Measurements from ENCODE around the gene GABBR2.

The GABBR2 gene

DNA sequence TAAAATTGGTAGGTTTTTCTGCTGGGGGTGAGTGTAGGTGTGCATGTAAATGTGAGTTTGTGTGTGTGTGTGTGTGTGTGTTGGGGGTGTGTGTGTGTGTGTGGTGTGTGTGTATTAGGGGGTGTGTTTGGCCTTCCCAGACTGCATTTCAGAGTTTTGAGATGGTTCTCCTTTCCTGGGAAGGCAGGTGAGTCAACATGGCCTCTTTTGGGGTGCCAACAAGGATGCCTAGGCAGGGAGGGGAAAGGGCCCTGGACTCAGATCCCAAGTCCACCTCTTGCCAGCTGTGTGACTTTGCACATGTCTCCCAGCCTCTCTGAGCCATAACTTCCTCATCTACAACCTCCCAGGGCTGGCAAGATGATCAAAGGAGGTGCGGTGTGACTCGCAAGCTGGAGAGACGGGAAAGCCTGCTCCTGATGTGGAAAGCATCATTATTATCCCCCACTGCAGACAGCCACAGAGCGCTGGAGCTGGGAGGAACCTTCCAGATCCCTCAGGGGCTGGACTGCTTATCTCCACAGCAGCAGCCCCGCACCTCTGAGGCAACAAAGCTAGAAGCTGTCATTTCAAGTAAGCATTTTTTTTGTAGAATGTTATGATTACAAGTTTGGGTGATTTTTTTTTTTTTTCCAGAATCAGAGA, 389.8 kb downstream of the GABBR2 start:
- DNase-seq (ENCODE audit: low read depth) = no peak

DNA sequence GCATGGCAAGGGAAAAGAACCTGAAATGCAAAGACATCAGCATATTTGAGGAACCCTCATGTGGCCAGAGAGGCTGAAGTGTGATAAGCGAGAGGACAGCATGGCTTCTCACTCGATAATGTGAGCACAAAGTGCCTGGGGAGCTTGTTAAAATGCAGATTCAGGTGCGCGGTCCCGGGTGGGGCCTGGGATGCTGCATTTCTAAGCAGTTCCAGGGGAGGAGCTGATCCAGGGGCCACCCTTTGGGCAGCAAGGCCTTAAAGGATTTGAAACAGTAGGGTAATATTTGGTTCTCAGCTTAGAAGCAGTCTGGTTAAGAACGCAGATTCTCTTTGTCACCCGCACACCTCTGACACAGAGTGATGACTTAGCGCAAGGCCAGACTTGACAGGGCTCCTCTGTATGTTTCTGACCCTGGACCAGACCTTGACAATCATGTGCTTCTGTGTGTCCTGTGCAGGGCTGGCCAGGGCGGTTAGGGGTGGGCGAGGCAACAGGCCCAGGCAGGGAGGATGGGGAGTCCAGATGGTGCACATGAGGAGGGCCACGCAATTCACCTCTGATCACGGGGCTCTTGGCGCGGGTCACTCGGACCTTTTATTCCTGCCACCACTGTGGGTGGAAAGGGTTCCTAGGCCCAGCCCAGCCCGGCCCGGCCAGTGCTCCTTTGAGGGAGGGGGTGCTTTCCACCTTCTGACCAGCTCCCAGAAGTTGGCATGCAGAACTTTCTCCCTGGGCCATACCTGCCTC, 390.5 kb downstream of the GABBR2 start:
- no peak for DNase-seq (ENCODE audit: low read depth)

DNA sequence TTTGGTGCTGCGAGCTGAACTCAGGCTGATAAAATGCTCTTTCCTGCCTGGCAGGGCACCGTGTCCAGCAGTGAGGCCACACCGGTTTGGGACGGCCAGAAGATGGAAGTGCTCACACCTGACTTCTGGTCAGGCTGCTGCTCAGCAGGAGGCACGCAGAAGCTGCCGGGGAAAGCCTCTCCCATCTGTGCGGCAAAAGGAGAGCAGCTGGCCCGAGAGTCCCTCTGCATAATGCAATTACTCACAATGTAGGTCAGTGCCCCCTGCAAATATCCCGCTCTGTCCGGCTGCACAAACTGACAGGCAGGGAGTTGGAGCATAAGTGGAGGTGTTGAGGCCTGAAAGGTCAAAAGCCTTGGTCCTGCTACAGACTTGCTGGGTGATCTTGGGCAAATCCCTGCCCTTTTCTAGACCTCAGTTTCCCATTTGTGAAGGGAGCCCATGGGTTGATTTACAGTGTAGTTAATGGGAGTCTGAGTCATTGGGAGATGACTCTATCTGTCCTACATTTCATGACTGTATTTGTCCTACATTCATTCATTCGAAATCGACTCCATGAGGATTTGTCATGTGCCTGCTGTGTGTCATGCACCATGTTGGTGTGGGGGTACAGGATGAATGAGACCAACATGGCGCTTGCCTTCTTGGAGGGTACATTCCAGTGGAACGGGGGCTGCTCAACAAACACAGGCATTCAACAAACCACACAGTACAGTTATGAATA, 391.4 kb downstream of the GABBR2 start:
- no peak for DNase-seq (ENCODE audit: low read depth)

DNA sequence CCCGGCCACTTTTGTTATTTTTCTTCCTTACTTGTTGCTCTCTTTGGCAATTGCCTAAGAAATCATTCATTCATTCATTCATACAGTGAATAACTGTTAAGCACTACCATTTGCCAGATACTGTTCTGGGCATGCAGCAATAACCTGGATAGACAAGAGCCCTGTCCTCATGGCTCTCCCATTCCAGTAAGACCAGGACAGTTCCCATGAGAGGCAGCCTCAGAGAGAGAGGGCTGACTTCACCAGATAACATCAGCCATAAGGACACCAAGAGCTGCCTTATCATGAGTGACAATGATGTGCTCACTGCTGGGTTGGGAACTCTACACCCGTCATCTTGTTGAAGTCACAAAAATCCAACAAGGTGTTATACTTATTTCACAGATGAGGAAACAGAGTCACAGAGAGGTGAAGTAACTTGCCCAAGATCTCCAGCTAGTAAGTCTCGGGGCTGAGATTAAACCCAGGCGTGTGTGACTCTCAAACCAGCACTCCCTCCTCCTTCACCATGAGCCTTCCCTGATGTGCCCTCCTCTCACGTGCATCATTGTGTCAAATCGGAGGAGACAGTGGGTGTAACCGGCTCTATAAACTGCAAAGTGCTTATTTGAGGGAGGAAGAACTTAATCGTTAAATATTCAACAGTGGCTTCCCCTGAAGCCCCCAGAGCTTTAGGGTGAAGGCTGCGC, 392.1 kb downstream of the GABBR2 start:
- no peak for DNase-seq (ENCODE audit: low read depth)

DNA sequence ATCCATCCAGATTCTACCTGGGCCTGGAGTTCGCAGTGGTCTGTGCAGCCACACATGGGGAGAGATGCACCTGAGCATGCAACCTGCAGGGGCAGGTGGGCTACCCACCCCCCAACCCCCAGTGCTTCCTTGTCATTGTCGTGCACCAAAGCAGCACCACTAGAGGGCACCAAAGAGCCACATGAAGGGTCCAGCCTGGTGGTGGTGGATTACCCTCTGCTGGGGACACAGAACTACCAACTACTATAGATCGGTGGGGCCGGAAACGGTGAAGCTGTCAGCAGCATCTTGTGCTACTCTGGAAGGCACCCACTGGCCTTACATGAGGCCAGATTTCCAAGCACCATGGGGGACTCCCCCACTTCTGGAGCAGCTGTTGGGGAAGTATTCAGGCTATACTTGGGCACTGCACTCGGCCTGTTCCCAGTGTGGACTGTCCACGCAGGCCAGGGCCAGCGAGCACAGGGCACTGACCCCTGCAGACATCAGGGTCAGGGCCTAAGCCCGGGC, 393.1 kb downstream of the GABBR2 start:
- peak; percentile 72 for DNase-seq (ENCODE audit: low read depth)

DNA sequence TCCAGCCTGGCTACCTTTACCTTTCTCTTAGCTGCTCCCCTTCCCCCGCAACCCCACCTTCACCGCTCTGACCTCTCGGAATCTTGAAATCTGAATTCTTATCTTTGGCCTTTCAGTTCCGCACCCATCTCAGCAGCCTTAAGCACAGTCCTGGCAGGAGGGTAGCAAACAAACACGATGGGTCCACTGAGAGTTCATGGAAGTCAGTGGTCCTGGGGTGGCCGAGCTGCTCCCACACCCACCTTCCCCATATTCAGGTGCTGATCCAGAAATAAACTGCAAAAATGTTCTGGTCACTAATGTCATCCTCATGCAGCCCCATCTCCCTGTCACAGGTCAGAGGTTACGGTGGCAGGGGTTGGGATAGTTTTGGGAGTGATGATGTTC, 393.7 kb downstream of the GABBR2 start:
- no peak for DNase-seq (ENCODE audit: low read depth)

DNA sequence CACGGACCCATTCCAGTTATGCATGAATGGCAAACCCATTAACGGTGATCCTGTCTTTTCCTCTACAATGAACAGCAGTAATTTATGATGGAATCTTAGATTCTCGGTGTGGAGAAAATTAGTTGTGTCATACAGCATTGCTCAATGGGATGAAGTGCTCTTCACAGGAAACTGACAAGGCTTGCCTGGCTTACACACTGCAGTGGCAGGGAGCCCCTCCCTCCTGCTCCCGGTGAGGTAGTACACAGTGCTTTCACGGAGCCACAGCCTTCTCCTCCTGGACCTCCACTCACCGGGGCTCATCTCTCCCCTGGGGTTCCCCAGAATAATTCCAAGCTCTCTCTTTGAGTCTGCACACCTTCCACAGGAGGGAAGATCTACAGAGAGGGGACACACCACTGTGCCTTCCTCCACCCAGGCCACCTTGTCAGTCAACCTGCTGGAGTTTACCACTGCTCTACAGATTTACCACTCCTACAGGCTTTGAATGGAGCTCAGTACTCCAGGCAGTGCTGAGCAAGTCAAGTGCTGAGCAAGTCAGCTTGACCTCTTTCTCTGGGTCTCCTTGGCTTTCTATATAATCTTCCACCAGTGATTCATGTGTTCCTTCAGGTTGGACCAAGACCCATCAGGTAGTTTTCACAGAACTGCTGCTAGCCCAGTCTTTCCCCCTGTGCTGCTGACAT, 394.2 kb downstream of the GABBR2 start:
- no peak for DNase-seq (ENCODE audit: low read depth)

DNA sequence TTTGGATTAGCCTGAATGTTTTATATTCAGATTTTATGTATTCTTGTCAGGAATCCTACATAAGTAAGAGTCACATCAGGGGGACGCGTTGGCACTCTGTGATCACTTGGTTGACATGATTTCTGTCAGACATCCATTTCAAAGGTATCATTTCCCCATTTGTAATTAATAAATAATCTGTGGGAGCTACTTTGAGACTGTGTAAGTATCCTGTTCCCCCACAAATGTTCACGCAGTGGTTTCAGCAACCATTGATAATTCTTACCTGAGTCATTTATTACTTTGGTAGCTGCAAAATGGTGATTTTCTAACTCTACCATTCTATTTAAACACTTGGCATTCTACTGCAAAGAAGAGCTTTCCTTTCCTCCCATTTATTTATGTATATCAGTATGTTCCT, 396.4 kb downstream of the GABBR2 start:
- no peak for DNase-seq (ENCODE audit: low read depth)

DNA sequence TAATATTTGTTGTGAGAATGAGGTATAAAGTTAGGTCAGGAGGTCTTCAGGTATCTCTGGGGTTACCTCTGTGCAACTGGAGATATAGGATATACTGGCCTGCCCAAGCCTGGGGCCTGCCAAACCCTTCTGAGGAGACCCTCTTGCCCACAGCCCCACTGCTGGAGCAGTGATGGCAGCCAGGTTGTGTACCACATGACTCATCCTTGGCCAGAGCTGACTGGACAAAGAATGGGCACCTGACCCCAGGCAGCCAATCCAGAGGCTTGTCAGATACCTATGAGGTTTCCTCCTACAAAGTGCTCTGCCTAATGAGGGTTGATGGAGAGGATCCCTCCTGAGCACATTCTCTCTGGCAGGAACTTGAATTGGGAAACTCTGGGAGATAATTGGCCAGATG, 397.2 kb downstream of the GABBR2 start:
- no peak for DNase-seq (ENCODE audit: low read depth)

DNA sequence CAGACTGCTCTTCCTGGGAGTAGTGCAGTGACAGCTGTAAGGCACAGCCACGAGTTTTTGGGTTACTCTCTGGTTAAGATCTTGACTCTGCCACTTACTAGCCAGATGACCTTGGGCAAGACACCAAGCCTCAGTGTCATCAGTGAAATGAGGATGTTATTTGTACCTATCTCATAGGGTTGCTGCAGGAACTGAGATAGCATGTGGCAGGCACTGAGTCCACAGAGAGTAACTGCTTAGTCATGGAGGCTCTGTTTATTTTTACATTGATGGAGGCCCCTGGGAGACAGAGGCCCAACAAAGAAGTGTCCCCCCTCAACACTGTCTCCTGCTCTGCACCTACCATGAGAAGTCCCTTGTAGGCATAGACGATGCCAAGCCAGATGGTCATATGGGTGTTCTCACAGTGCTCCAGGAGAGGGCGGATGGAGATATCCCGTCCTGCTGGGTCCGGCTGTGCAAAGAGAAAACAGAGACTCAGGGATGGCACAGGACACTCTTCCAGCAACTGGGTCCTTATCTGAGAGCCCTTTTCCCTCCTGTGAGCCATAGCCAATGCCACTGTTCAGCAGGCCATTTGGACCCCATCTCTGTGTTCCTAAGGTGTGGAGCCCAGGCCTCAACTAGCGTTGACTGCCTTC, 397.9 kb downstream of the GABBR2 start:
- peak; percentile 30 for DNase-seq (ENCODE audit: low read depth)

DNA sequence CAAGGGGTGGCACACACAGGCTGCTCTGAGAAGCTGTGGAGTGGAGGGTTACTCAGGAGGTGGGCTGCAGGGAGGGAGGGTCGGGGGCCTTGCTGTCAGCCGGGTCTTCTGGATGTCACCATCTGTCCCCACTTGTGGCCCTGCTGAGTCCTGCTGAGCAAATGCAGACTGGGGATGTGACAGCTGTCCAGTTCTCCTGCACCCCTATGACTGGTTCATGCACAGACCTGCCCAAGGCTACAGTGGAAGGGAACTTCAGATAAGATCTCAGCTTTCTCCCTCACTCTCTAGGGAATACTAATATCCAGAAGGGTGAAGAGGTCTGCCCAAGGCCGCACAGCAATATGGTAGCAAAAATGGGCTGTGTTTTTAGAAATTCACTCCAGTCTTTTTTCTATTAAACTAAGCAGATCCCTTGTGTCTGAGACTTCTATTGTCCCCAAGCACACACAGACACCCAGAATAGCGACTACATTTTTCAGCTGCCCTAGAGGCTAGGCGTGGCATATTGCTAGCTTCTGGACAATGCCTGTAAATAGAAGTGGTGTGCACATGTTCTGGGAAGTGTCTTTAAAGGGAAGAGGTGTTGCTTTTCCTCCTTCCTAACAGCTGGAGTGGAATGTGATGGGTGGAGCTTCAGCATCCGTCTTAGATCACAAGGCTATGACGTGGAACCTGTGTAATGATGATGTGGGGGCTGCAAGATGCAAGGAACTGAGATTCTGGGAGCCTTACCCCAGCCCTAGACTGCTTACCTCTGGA, 402.2 kb downstream of the GABBR2 start:
- DNase-seq (ENCODE audit: low read depth) = no peak

DNA sequence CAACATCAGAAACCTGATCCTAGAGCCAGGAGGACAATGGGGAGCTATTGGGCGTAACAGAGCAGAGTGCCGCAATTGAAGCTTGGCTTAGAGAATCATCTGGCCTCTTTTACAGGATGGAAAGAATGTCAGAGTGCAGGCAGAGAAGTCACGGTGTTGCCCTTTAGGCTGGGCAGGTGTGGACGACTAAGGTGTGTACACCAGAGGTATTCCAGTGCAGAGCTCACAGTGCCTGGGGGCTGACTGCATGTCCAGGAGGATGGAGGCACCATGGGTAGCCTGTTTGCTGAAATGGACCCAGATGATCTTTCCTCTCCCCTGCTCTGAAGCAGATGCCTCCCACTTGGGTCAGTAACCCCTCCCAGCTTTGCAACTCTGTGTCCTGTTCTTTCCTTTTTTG, 404.4 kb downstream of the GABBR2 start:
- DNase-seq (ENCODE audit: low read depth) = no peak

DNA sequence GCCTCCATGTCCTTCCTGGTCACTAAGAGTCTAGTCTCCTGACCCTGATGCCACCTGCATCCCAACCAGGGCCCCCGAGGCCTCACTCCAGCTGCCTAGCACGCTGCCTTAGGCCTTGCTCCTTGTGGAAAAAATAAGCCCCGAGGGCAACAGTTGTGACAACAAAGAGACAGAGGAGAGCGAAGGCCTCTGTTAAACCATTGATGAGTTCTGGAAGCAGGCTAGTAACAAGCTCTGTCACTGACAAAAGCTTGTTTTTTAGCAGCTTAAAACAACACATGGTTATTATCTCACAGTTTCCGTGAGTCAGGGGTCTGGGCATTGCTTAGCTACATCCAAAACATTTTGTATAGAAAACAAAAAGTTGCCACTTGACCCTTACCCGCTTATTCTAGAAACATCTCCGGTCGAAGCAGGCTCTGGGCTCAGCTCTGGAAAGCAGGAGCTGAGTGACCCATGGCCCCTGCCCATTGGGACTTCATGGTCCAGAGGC, 405.1 kb downstream of the GABBR2 start:
- no peak for DNase-seq (ENCODE audit: low read depth)

DNA sequence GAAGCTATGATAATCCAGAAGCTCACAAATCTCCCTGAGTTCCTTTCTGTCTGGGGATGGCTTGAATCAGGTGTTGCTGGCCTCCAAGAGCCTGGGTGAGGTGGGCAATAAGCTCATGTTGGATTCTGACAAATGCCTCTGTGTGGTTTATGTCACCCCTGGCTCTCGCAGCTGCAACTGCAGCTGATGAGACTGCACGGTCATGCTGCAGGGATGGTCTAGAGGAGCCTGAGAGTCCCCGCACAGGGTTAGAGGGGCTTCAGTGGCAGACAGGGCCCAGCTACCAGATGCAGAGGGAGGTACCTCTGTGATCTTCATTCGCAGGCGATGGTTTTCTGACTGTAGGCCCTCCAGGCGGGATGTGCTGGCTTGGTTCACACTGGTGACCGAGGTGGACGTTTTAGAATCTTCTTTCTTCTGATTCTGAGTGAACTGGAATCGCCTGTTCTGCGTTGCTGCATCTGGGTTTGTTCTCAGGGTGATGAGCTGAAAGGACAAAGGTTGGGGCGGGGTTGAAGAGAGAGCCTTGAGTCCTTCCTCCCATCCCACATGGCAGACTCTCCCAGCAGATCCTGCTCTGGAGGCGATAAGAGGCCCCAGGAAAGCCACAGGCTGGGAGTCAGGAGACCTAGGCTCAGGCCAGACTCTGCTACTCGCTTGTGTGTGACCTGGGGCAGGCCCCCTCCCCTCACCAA, 405.6 kb downstream of the GABBR2 start:
- DNase-seq (ENCODE audit: low read depth) = no peak

DNA sequence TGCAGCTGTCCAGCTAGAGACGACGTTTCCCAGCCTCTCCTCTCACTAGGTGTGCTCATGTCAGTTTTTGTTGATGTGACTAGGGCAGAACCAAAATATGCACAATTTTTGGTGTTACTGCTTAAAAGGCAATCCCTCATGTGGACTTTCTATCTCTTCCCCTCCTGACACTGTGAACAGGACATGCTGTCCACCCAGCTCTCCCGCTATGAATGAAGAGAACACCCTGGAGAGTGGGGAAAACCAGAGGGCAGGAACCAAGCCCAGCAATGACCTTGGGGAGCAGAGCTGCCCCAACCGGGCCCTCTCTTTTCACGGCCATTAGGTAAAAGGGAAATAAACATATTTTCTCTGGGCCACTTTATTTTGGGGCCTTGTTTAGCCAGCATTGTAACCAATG, 406.6 kb downstream of the GABBR2 start:
- DNase-seq (ENCODE audit: low read depth) = no peak

DNA sequence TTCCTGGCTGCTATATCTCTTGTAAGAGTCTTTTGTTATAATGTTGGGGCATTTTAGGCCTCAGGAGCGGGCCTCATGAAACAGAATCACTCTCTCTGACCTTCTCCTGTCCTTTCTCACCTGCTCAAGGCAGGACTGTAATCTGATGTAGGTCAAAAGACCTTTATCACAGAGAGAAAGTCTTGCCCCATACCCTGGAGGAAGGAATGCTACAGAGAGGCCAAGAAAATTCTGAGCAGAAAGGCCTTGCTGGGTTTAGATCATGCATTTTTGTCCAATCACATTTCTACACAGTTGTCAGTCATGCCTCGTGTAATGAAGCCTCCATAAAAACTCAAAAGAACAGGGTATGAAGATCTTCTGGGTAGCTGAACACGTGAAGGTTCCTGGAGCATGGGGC, 408.1 kb downstream of the GABBR2 start:
- DNase-seq (ENCODE audit: low read depth) = no peak

DNA sequence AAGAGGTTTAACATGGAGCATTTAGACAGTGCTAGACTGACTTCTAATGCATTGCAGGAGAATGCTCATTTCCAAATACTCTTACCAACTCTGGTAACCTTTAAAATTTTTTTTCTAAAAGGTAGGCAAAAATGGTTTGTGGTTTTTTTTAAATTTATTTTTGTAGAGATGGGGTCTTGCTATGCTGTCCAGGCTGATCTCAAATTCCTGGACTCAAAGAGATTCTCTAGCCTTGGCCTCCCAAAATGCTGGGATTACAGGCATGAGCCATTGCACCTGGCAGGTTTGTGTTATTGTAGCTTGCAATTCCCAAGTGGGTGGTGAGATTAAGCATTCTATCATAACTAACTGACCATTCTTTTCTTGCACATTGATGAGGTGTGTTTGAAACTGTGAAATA, 410.3 kb downstream of the GABBR2 start:
- no peak for DNase-seq (ENCODE audit: low read depth)

DNA sequence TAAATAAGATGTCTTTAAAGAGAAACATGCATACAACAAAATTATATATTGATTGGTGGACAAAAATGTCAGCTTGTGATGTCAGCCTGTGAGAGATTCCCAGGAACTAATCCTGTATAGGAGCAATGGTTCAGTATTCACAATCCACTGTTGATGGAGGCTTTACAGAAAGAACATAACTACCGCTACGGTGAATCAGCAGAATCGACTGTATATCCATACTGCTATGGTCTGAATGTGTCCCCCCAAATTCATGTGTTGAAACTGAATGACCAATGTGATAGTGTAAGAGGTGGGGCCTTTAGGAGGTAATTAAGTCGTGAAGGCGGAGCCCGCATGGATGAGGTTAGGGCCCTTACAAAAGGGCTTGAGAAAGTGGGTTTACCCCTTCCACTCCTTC, 412.9 kb downstream of the GABBR2 start:
- no peak for DNase-seq (ENCODE audit: low read depth)

DNA sequence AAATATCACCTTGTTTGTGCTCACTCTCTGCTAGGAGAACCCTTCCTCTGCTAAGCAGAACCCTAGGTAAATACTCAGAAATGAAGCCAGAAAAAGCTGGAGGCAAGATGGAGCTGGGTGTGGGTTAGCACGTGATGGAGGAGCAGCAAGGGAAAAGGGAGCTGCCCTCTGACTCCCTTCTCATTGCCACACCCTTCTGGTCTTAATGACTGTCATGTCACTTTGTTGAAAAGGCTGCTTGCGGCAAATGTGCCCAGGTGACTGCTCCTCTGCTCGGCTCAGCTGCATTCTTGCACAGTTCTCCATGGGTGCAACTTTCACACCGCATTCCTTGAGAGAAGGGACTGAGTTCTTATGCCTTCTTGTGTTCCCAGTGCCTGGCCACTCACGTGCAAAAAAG, 416.9 kb downstream of the GABBR2 start:
- no peak for DNase-seq (ENCODE audit: low read depth)

DNA sequence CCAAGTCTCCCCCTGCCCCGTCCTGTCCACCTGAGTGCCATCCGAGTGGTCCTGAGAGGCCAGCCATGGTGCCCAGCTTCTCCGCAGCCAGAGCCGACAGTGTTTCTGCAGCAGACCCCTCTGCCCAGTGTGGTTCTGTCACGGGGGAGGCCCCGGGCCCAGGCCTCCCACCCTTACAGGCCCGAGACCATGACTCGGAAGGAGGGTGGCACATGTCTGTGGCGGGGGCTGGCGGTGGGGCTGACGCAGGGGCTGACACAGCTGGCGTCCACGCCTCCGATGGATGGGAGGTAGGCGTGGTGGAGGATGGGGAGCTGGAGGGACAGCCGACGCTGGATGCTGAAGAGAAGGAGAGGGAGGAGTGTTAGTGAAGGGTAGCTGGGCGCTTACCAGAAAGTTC, 418.3 kb downstream of the GABBR2 start:
- DNase-seq (ENCODE audit: low read depth) = no peak
